Fibroblast of skin of back (primary cell): ENCODE results near the gene UBQLN1.
A peak's percentile ranks its signal among the peaks of the same experiment; 100 is the strongest.
"Not testable (repeated sequence)": the region's sequence is repeated elsewhere in the genome, so short reads cannot be mapped to it uniquely, and the experiment has no call there.

ENCODE experiments used
- DNase-seq: peaks from one replicate; pipeline ENCODE4 v3.0.0-alpha.2; 2013

Gene UBQLN1

GRCh38 chr9:83630938-83631457 is 76.8 kb downstream of the UBQLN1 start:
- DNase-seq: no peak

GRCh38 chr9:83629433-83630104 is 78.2 kb downstream of the UBQLN1 start:
- DNase-seq: no peak

GRCh38 chr9:83628540-83628939 is 79.2 kb downstream of the UBQLN1 start:
- DNase-seq: no peak

GRCh38 chr9:83625178-83625577 is 82.6 kb downstream of the UBQLN1 start:
- DNase-seq: no peak

- DNase-seq: no peak
These were observed 84.1 kb downstream of the UBQLN1 start for GRCh38 chr9:83623679-83624076.

- peak; percentile 53 for DNase-seq
These were observed 84.6 kb downstream of the UBQLN1 start, which contains the start of gene IDNK for GRCh38 chr9:83622939-83623678. Gene IDNK, plus strand, starts transcription at chr9:83623143. Its CDS starts 29 bp downstream, at chr9:83623172.

- no peak for DNase-seq
These were observed 85.3 kb downstream of the UBQLN1 start for GRCh38 chr9:83622433-83622938.

GRCh38 chr9:83620841-83621636 is 86.7 kb downstream of the UBQLN1 start:
- DNase-seq: peak; percentile 48

GRCh38 chr9:83617299-83617698 is 90.5 kb downstream of the UBQLN1 start:
- DNase-seq: no peak

- not testable (repeated sequence) for DNase-seq
These were observed 94.5 kb downstream of the UBQLN1 start for GRCh38 chr9:83613298-83613697.
